Measurements from ENCODE around the gene CYSLTR2.

The CYSLTR2 gene

DNA sequence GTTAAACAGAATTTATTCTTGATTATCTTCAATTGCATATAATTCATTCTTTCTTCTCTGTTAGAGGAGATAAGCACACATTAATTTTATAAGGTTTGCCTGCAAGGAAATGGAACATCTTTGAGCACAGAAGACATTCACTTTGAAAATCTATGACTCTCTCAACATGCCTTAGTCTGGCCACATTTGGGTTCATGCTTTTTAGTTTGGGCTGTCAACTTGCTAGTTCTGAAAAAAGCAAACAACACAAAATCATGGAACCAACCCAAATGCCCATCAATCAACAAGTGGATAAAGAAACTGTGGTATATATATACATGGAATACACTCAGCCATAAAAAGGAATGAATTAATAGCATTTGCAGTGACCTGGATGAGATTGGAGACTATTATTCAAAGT is 71.5 kb downstream of the CYSLTR2 start:
- Histone ChIP-seq H3K4me1 (ENCODE audit: control insufficient read depth, insufficient read depth, low read length, poor library complexity, severe bottlenecking) (no peaks in the 10 kb centered on the region), H3K27ac (ENCODE audit: low read depth, low read length, severe bottlenecking) (no peak overlapping the region), H3K36me3 (ENCODE audit: control insufficient read depth, insufficient read depth, low read length) (no peaks in the 10 kb centered on the region), H3K4me3 (ENCODE audit: extremely low read depth, insufficient read depth, low read length, poor library complexity, severe bottlenecking) (no peak overlapping the region), H3K9me3 (ENCODE audit: control insufficient read depth, low read length) (peaks cover 3% of the 10 kb centered on the region)

DNA sequence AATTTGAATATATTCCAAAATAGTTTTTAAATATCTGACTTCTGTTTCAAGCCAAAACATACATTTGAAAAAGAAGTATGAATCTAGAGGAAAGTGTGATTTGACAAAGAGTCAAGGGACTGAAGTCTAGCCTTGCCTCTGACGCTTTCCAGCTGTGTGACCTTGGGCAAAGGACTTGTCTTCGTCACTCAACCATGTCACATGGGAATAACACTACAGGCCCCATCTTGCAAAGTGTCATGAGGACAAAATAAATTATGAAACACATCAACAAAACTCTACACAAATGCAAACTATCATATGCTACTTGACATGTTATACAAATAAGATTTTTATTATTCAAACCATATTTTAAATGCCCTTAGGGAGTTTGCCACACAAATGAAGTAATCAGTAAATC is 73.0 kb downstream of the CYSLTR2 start:
- H3K4me1 ChIP-seq (ENCODE audit: control insufficient read depth, insufficient read depth, low read length, poor library complexity, severe bottlenecking): no peaks in the 10 kb centered on the region
- H3K27ac ChIP-seq (ENCODE audit: low read depth, low read length, severe bottlenecking): no peak overlapping the region
- H3K4me3 ChIP-seq (ENCODE audit: extremely low read depth, insufficient read depth, low read length, poor library complexity, severe bottlenecking): no peak overlapping the region
- WGBS, 2 experiments (ENCODE audit: insufficient coverage in 2 of 2): 100% methylated on average over 1 of the region's 2 CpGs; no CpG with 5 or more reads in 1 of the 2 experiments
- H3K9me3 ChIP-seq (ENCODE audit: control insufficient read depth, low read length): no peaks in the 10 kb centered on the region
- no peaks in the 10 kb centered on the region for H3K36me3 ChIP-seq (ENCODE audit: control insufficient read depth, insufficient read depth, low read length)

DNA sequence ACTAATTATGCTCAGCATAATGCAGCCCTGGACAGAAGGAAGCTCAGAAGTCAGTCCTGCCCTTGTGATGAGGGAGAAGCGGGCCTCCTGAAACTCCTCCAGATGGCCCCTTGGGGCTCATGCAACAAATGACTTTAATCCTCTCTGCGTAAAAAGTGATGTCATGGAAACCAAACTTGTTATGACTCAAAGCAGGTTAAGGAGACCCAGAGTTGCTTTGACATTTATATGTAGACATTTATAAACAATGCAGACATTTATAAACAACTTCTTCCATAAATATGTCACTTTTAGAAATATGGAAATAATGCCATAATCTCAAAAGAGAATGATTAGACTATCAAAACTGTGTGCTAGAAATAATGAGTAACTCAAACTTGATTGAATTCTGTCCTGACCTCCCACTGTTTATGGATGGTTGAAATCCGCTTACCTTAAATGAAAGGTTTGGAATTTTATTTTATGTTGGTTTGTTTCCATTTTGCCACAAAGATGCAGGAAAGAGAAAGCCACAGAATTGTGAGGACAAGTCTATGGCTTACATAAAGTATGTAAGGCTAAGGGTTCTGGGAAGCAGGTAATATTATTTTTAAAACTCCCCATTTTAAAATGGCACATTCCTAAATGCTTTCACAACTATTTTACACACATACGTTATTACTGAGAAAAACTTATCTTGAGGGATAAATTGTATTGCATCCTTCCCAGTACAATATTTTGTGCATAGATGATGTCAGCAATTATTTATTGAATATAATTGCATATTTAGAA is 73.7 kb downstream of the CYSLTR2 start:
- Histone ChIP-seq H3K4me3 (ENCODE audit: extremely low read depth, insufficient read depth, low read length, poor library complexity, severe bottlenecking) (no peak overlapping the region), H3K36me3 (ENCODE audit: control insufficient read depth, insufficient read depth, low read length) (no peaks in the 10 kb centered on the region), H3K4me1 (ENCODE audit: control insufficient read depth, insufficient read depth, low read length, poor library complexity, severe bottlenecking) (no peaks in the 10 kb centered on the region), H3K27ac (ENCODE audit: low read depth, low read length, severe bottlenecking) (no peak overlapping the region), H3K9me3 (ENCODE audit: control insufficient read depth, low read length) (no peaks in the 10 kb centered on the region)
- 50 to 53% methylated on average over 2 of the region's 4 CpGs for WGBS, 2 experiments (ENCODE audit: insufficient coverage in 2 of 2)

DNA sequence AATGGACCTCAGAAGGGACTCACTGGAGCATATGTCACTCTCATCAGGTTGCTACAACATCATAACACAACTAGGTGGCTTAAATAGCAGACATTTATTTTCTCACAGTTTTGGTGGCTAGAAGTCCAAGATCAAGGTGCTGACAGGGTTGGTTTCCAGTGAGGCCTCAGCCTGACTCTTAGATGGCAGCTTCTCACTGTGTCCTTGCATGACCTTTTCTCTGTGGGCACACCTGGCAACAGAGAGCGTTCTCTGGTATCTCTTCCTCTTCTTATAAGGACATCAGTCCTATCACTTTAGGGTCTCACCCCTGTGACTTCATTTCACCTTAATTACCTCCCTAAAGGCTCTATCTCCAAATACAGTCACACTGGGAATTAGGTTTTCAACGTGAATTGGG is 74.5 kb downstream of the CYSLTR2 start:
- Histone ChIP-seq H3K27ac (ENCODE audit: low read depth, low read length, severe bottlenecking) (no peak overlapping the region), H3K4me3 (ENCODE audit: extremely low read depth, insufficient read depth, low read length, poor library complexity, severe bottlenecking) (no peak overlapping the region), H3K4me1 (ENCODE audit: control insufficient read depth, insufficient read depth, low read length, poor library complexity, severe bottlenecking) (no peaks in the 10 kb centered on the region), H3K36me3 (ENCODE audit: control insufficient read depth, insufficient read depth, low read length) (no peaks in the 10 kb centered on the region), H3K9me3 (ENCODE audit: control insufficient read depth, low read length) (no peaks in the 10 kb centered on the region)
- WGBS, 2 experiments (ENCODE audit: insufficient coverage in 2 of 2): 88 to 93% methylated on average over 1 to 2 of the region's 2 CpGs

GRCh38 chr13:48728876-48729275 is 75.1 kb downstream of the CYSLTR2 start:
- no peak overlapping the region for H3K4me3 ChIP-seq (ENCODE audit: extremely low read depth, insufficient read depth, low read length, poor library complexity, severe bottlenecking)
- H3K36me3 ChIP-seq (ENCODE audit: control insufficient read depth, insufficient read depth, low read length): no peaks in the 10 kb centered on the region
- H3K27ac ChIP-seq (ENCODE audit: low read depth, low read length, severe bottlenecking): no peak overlapping the region
- 90 to 100% methylated on average over 3 to 4 of the region's 4 CpGs for WGBS, 2 experiments (ENCODE audit: insufficient coverage in 2 of 2)
- H3K4me1 ChIP-seq (ENCODE audit: control insufficient read depth, insufficient read depth, low read length, poor library complexity, severe bottlenecking): no peaks in the 10 kb centered on the region
- H3K9me3 ChIP-seq (ENCODE audit: control insufficient read depth, low read length): no peaks in the 10 kb centered on the region

GRCh38 chr13:48729856-48730255 is 76.1 kb downstream of the CYSLTR2 start:
- Histone ChIP-seq H3K27ac (ENCODE audit: low read depth, low read length, severe bottlenecking) (no peak overlapping the region), H3K9me3 (ENCODE audit: control insufficient read depth, low read length) (no peaks in the 10 kb centered on the region), H3K4me1 (ENCODE audit: control insufficient read depth, insufficient read depth, low read length, poor library complexity, severe bottlenecking) (no peaks in the 10 kb centered on the region), H3K4me3 (ENCODE audit: extremely low read depth, insufficient read depth, low read length, poor library complexity, severe bottlenecking) (no peak overlapping the region), H3K36me3 (ENCODE audit: control insufficient read depth, insufficient read depth, low read length) (no peaks in the 10 kb centered on the region)
- WGBS, 2 experiments (ENCODE audit: insufficient coverage in 2 of 2): 90% methylated on average over 2 to 3 of the region's 4 CpGs

- Histone ChIP-seq H3K4me3 (ENCODE audit: extremely low read depth, insufficient read depth, low read length, poor library complexity, severe bottlenecking) (no peak overlapping the region), H3K36me3 (ENCODE audit: control insufficient read depth, insufficient read depth, low read length) (no peaks in the 10 kb centered on the region), H3K27ac (ENCODE audit: low read depth, low read length, severe bottlenecking) (no peak overlapping the region), H3K4me1 (ENCODE audit: control insufficient read depth, insufficient read depth, low read length, poor library complexity, severe bottlenecking) (no peaks in the 10 kb centered on the region), H3K9me3 (ENCODE audit: control insufficient read depth, low read length) (no peaks in the 10 kb centered on the region)
- 59 to 78% methylated on average over 3 of the region's 6 CpGs for WGBS, 2 experiments (ENCODE audit: insufficient coverage in 2 of 2)
Observed at GRCh38 chr13:48731001-48731658, 77.4 kb downstream of the CYSLTR2 start.

DNA sequence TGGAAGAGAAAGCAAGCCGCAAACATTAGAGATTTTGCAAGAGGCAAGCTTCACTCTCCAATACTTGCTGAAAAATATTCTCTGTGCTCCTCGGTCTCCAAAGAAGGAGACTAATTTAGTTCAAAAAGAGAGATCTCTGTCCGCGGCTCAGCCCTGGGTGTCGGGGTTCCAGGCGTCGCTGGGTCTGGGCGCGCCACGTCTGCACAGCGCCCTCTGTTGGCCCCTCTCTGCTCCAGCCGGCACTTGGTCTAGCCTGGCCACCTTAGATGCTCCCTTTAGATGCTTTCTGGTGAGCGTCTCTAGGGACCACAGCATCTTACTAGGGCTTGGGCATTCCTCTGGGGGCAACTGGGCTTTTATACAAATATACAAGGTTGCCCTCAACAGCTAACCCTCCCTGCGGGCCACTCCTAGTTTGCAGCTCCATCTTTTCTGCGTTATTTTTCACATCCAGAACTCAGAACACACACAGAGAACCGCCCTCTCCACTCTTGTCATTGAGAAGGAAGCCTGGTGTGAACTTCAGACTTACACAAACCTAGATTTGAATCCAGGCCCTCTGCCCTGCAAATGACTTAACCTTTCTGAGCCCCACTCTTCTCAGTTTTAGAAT is 78.3 kb downstream of the CYSLTR2 start:
- WGBS, 2 experiments (ENCODE audit: insufficient coverage in 2 of 2): 50 to 55% methylated on average over 13 to 14 of the region's 16 CpGs
- no peak overlapping the region for H3K4me3 ChIP-seq (ENCODE audit: extremely low read depth, insufficient read depth, low read length, poor library complexity, severe bottlenecking)
- no peaks in the 10 kb centered on the region for H3K36me3 ChIP-seq (ENCODE audit: control insufficient read depth, insufficient read depth, low read length)
- H3K9me3 ChIP-seq (ENCODE audit: control insufficient read depth, low read length): no peaks in the 10 kb centered on the region
- no peak overlapping the region for H3K27ac ChIP-seq (ENCODE audit: low read depth, low read length, severe bottlenecking)
- H3K4me1 ChIP-seq (ENCODE audit: control insufficient read depth, insufficient read depth, low read length, poor library complexity, severe bottlenecking): no peaks in the 10 kb centered on the region

DNA sequence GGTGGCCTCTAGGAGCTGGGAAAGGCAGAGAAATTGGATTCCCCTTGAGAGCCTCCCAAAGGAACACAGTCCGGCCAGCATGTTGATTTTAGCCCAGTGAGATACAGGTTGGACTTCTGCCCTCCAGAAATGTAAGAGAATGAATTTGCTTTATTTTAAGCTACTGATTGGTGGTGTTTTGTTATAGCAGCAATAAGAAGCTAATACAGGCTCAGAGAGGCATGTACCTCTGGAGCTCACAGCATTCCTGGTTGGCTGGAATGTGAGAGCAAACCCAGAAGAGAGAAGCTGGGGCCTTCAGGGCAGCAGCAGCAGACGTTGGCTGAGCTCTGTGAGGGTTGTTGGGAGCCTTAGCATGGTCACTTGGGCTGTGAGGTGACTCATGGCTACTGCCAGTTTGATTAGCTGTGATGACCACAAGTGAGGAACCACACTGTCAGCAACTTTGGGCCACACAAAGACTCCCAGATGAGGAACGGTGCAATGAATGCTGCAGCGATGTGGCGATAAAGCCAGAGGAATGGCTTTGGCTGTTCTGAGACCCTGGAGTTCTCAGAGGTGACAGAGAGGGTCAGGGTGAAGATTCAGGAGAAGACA is 80.1 kb downstream of the CYSLTR2 start:
- H3K27ac ChIP-seq (ENCODE audit: low read depth, low read length, severe bottlenecking): no peak overlapping the region
- 94 to 98% methylated on average over 4 to 5 of the region's 5 CpGs for WGBS, 2 experiments (ENCODE audit: insufficient coverage in 2 of 2)
- no peak overlapping the region for H3K4me3 ChIP-seq (ENCODE audit: extremely low read depth, insufficient read depth, low read length, poor library complexity, severe bottlenecking)
- H3K4me1 ChIP-seq (ENCODE audit: control insufficient read depth, insufficient read depth, low read length, poor library complexity, severe bottlenecking): no peaks in the 10 kb centered on the region
- no peaks in the 10 kb centered on the region for H3K9me3 ChIP-seq (ENCODE audit: control insufficient read depth, low read length)
- no peaks in the 10 kb centered on the region for H3K36me3 ChIP-seq (ENCODE audit: control insufficient read depth, insufficient read depth, low read length)

- whole genome bisulfite sequencing, 2 experiments (ENCODE audit: insufficient coverage in 2 of 2): 33 to 100% methylated on average over 1 to 3 of the region's 3 CpGs
- Histone ChIP-seq H3K9me3 (ENCODE audit: control insufficient read depth, low read length) (no peaks in the 10 kb centered on the region), H3K4me1 (ENCODE audit: control insufficient read depth, insufficient read depth, low read length, poor library complexity, severe bottlenecking) (no peaks in the 10 kb centered on the region)
Observed at GRCh38 chr13:48735571-48735970, 81.8 kb downstream of the CYSLTR2 start.

More at GRCh38 chr13:48735571-48735970, 81.8 kb downstream of the CYSLTR2 start:
- Histone ChIP-seq H3K4me3 (ENCODE audit: extremely low read depth, insufficient read depth, low read length, poor library complexity, severe bottlenecking) (no peak overlapping the region), H3K27ac (ENCODE audit: low read depth, low read length, severe bottlenecking) (no peak overlapping the region), H3K36me3 (ENCODE audit: control insufficient read depth, insufficient read depth, low read length) (no peaks in the 10 kb centered on the region)
